Activated CD8-positive, alpha-beta memory T cell treated with anti-CD3 and anti-CD28 coated beads, Interleukin-2, amount 10 ng/mL, durations not matched to agents 7 days and 5 days (primary cell): ENCODE data around the gene AUTS2. TPM values are rescaled to one million over a fixed set of nuclear protein-coding genes. Genes with fewer than 3 reads are reported as not detected.

Source experiments
- ATAC-seq: fragments of 150-1000 bp; cut with Tn5 transposase; one replicate; pipeline ENCODE4 v1.10.0; 2021; ENCODE audit warnings: moderate library complexity
- CTCF ChIA-PET: fragments of 350-600 bp; sonication (Branson Sonifier 250); formaldehyde crosslinking; loops from one replicate; lab custom pipeline; 2021; ENCODE audit warnings: antibody characterized with exemption; lab: Charles Lee
- DNase-seq: peaks from one replicate; pipeline ENCODE4 v3.0.0-alpha.2; 2020
- H3K27ac Mint-ChIP-seq: one replicate; pipeline ENCODE4 v1.8.0; 2021; ENCODE audit warnings: mild to moderate bottlenecking, mixed read lengths
- H3K27me3 Mint-ChIP-seq: one replicate; pipeline ENCODE4 v1.8.0; 2021; ENCODE audit warnings: mixed read lengths
- H3K36me3 Mint-ChIP-seq: one replicate; pipeline ENCODE4 v1.8.0; 2021; ENCODE audit warnings: mild to moderate bottlenecking, mixed read lengths
- H3K4me1 Mint-ChIP-seq: one replicate; pipeline ENCODE4 v1.8.0; 2021; ENCODE audit warnings: mixed read lengths
- H3K4me3 Mint-ChIP-seq: one replicate; pipeline ENCODE4 v1.8.0; 2021; ENCODE audit warnings: mild to moderate bottlenecking, moderate library complexity, mixed read lengths
- H3K9me3 Mint-ChIP-seq: one replicate; pipeline ENCODE4 v1.8.0; 2022; ENCODE audit warnings: low read depth, mixed read lengths
- total RNA-seq, 2 experiments: library from RNA; stranded (reverse); gene quantifications; one replicate each; pipeline ENCODE4 v1.2.3, GENCODE V29; 2021

The AUTS2 gene
- total RNA-seq, 2 experiments from 2014 or later = 9.5 to 24.4 TPM

GRCh38 chr7:70053989-70054388 lies 455.7 kb downstream of the AUTS2 start:
- no peaks in the 10 kb centered on the region for H3K36me3 Mint-ChIP-seq
- no peak for DNase-seq
- H3K27ac Mint-ChIP-seq = no peak overlapping the region
- no peaks in the 10 kb centered on the region for H3K9me3 Mint-ChIP-seq
- H3K4me3 Mint-ChIP-seq = no peak overlapping the region
- CTCF ChIA-PET = no interaction called here
- no peaks in the 10 kb centered on the region for H3K4me1 Mint-ChIP-seq
- no peak for ATAC-seq
- peaks cover under 1% of the 10 kb centered on the region for H3K27me3 Mint-ChIP-seq

GRCh38 chr7:70056363-70056762 lies 458.1 kb downstream of the AUTS2 start:
- no peaks in the 10 kb centered on the region for H3K9me3 Mint-ChIP-seq
- DNase-seq (no peak), ATAC-seq (no peak)
- no peak overlapping the region for H3K27ac Mint-ChIP-seq
- peaks cover 3% of the 10 kb centered on the region for H3K27me3 Mint-ChIP-seq
- no peak overlapping the region for H3K4me3 Mint-ChIP-seq
- no peaks in the 10 kb centered on the region for H3K4me1 Mint-ChIP-seq
- no peaks in the 10 kb centered on the region for H3K36me3 Mint-ChIP-seq
- CTCF ChIA-PET = no interaction called here

- Mint-ChIP-seq H3K9me3 (no peaks in the 10 kb centered on the region), H3K27ac (no peak overlapping the region), H3K36me3 (no peaks in the 10 kb centered on the region), H3K4me3 (no peak overlapping the region), H3K4me1 (no peaks in the 10 kb centered on the region), H3K27me3 (peaks cover 3% of the 10 kb centered on the region)
- CTCF ChIA-PET = no interaction called here
- ATAC-seq (no peak), DNase-seq (no peak)
These were observed 462.2 kb downstream of the AUTS2 start for GRCh38 chr7:70060298-70061068.

- no peak overlapping the region for H3K27ac Mint-ChIP-seq
- no peaks in the 10 kb centered on the region for H3K36me3 Mint-ChIP-seq
- DNase-seq (no peak), ATAC-seq (no peak)
- peaks cover 3% of the 10 kb centered on the region for H3K27me3 Mint-ChIP-seq
- H3K4me3 Mint-ChIP-seq = no peak overlapping the region
- H3K4me1 Mint-ChIP-seq = no peaks in the 10 kb centered on the region
- H3K9me3 Mint-ChIP-seq = no peaks in the 10 kb centered on the region
- CTCF ChIA-PET = no interaction called here
These were observed 465.1 kb downstream of the AUTS2 start for GRCh38 chr7:70063371-70063770.

GRCh38 chr7:70063927-70064326 lies 465.7 kb downstream of the AUTS2 start:
- Mint-ChIP-seq H3K4me1 (no peaks in the 10 kb centered on the region), H3K4me3 (no peak overlapping the region), H3K27me3 (peaks cover 3% of the 10 kb centered on the region), H3K27ac (no peak overlapping the region), H3K36me3 (no peaks in the 10 kb centered on the region), H3K9me3 (no peaks in the 10 kb centered on the region)
- DNase-seq (no peak), ATAC-seq (no peak)
- CTCF ChIA-PET = no interaction called here

GRCh38 chr7:70066844-70067243 lies 468.6 kb downstream of the AUTS2 start:
- no peaks in the 10 kb centered on the region for H3K9me3 Mint-ChIP-seq
- H3K4me3 Mint-ChIP-seq = no peak overlapping the region
- no peaks in the 10 kb centered on the region for H3K36me3 Mint-ChIP-seq
- DNase-seq (no peak), ATAC-seq (no peak)
- no peak overlapping the region for H3K27ac Mint-ChIP-seq
- H3K4me1 Mint-ChIP-seq = no peaks in the 10 kb centered on the region
- CTCF ChIA-PET = no interaction called here
- no peaks in the 10 kb centered on the region for H3K27me3 Mint-ChIP-seq

GRCh38 chr7:70068531-70068930 lies 470.3 kb downstream of the AUTS2 start:
- H3K27me3 Mint-ChIP-seq = no peaks in the 10 kb centered on the region
- H3K4me3 Mint-ChIP-seq = no peak overlapping the region
- no peak overlapping the region for H3K27ac Mint-ChIP-seq
- CTCF ChIA-PET = no interaction called here
- DNase-seq = no peak
- ATAC-seq = no peak
- H3K36me3 Mint-ChIP-seq = no peaks in the 10 kb centered on the region
- H3K9me3 Mint-ChIP-seq = no peaks in the 10 kb centered on the region
- H3K4me1 Mint-ChIP-seq = no peaks in the 10 kb centered on the region

GRCh38 chr7:70069977-70070376 lies 471.7 kb downstream of the AUTS2 start:
- DNase-seq (no peak), ATAC-seq (no peak)
- Mint-ChIP-seq H3K9me3 (no peaks in the 10 kb centered on the region), H3K4me3 (no peak overlapping the region), H3K4me1 (no peaks in the 10 kb centered on the region), H3K36me3 (no peaks in the 10 kb centered on the region), H3K27ac (no peak overlapping the region), H3K27me3 (no peaks in the 10 kb centered on the region)
- CTCF ChIA-PET = no interaction called here

- Mint-ChIP-seq H3K27me3 (no peaks in the 10 kb centered on the region), H3K36me3 (no peaks in the 10 kb centered on the region), H3K9me3 (no peaks in the 10 kb centered on the region), H3K4me1 (no peaks in the 10 kb centered on the region), H3K27ac (no peak overlapping the region), H3K4me3 (no peak overlapping the region)
- DNase-seq = no peak
- CTCF ChIA-PET = no interaction called here
- ATAC-seq = no peak
These were observed 473.5 kb downstream of the AUTS2 start for GRCh38 chr7:70071766-70072165.

GRCh38 chr7:70072220-70072619 lies 473.9 kb downstream of the AUTS2 start:
- CTCF ChIA-PET = no interaction called here

GRCh38 chr7:70076325-70076724 lies 478.1 kb downstream of the AUTS2 start:
- Mint-ChIP-seq H3K4me1 (no peaks in the 10 kb centered on the region), H3K36me3 (no peaks in the 10 kb centered on the region), H3K9me3 (no peaks in the 10 kb centered on the region), H3K27me3 (no peaks in the 10 kb centered on the region), H3K27ac (no peak overlapping the region), H3K4me3 (no peak overlapping the region)
- CTCF ChIA-PET = no interaction called here
- no peak for DNase-seq
- ATAC-seq = no peak

More at GRCh38 chr7:70072220-70072619, 473.9 kb downstream of the AUTS2 start:
- Mint-ChIP-seq H3K4me3 (no peak overlapping the region), H3K4me1 (no peaks in the 10 kb centered on the region), H3K36me3 (no peaks in the 10 kb centered on the region), H3K27ac (no peak overlapping the region), H3K27me3 (no peaks in the 10 kb centered on the region), H3K9me3 (no peaks in the 10 kb centered on the region)
- DNase-seq = no peak
- no peak for ATAC-seq

- Mint-ChIP-seq H3K4me1 (no peaks in the 10 kb centered on the region), H3K9me3 (peaks cover 2% of the 10 kb centered on the region), H3K27ac (no peak overlapping the region), H3K27me3 (peaks cover 2% of the 10 kb centered on the region), H3K4me3 (no peak overlapping the region), H3K36me3 (no peaks in the 10 kb centered on the region)
- CTCF ChIA-PET = no interaction called here
- DNase-seq (no peak), ATAC-seq (no peak)
These were observed 483.9 kb downstream of the AUTS2 start for GRCh38 chr7:70082099-70082611.

- Mint-ChIP-seq H3K27ac (no peak overlapping the region), H3K4me3 (no peak overlapping the region), H3K4me1 (no peaks in the 10 kb centered on the region), H3K9me3 (no peaks in the 10 kb centered on the region), H3K36me3 (no peaks in the 10 kb centered on the region), H3K27me3 (no peaks in the 10 kb centered on the region)
- CTCF ChIA-PET = no interaction called here
- DNase-seq (no peak), ATAC-seq (no peak)
These were observed 493.1 kb downstream of the AUTS2 start for GRCh38 chr7:70091362-70091761.

GRCh38 chr7:70092314-70093204 lies 494.3 kb downstream of the AUTS2 start:
- H3K4me3 Mint-ChIP-seq = no peak overlapping the region
- no peaks in the 10 kb centered on the region for H3K9me3 Mint-ChIP-seq
- CTCF ChIA-PET = no interaction called here
- no peak overlapping the region for H3K27ac Mint-ChIP-seq
- H3K36me3 Mint-ChIP-seq = no peaks in the 10 kb centered on the region
- H3K4me1 Mint-ChIP-seq = no peaks in the 10 kb centered on the region
- no peaks in the 10 kb centered on the region for H3K27me3 Mint-ChIP-seq
- no peak for DNase-seq
- ATAC-seq = no peak
